GM21423 (cell line): ENCODE measurements around the gene LYSMD3.

ENCODE experiments used
- ATAC-seq: cut with Tn5 transposase; IDR thresholded peaks from one replicate; pipeline ENCODE4 v1.9.1; 2021; ENCODE audit warnings: mild to moderate bottlenecking, moderate library complexity; ENCODE audit not compliant: unreplicated experiment

LYSMD3 gene

GRCh38 chr5:90483206-90483605, 46.2 kb downstream of the LYSMD3 start:
- ATAC-seq, result no peak

GRCh38 chr5:90480699-90481098, 48.7 kb downstream of the LYSMD3 start:
- no peak for ATAC-seq

GRCh38 chr5:90479611-90480385, 49.6 kb downstream of the LYSMD3 start:
- no peak for ATAC-seq

- ATAC-seq, result no peak
Observed at GRCh38 chr5:90477621-90478215, 51.7 kb downstream of the LYSMD3 start.

GRCh38 chr5:90477073-90477472, 52.3 kb downstream of the LYSMD3 start:
- no peak for ATAC-seq

- no peak for ATAC-seq
Observed at GRCh38 chr5:90476391-90476790, 53.0 kb downstream of the LYSMD3 start.

- ATAC-seq, result no peak
Observed at GRCh38 chr5:90475436-90475980, 53.9 kb downstream of the LYSMD3 start.

- peak; percentile 80 for ATAC-seq
Observed at GRCh38 chr5:90474235-90475107, 54.9 kb downstream of the LYSMD3 start, which contains the start of the genes MBLAC2 and POLR3G. MBLAC2 (minus strand) TSS chr5:90474771; CDS start chr5:90474292, 479 bp downstream. POLR3G (plus strand) TSS chr5:90474864; CDS start chr5:90485568, 10,704 bp downstream.

- ATAC-seq, result peak; percentile 15
Observed at GRCh38 chr5:90473396-90474234, 55.8 kb downstream of the LYSMD3 start.

- peak; percentile 7 for ATAC-seq
Observed at GRCh38 chr5:90472783-90473395, 56.5 kb downstream of the LYSMD3 start.
